HEK293 (cell line): Measurements from ENCODE around the gene SDC3.

Experiments used
- FEZF1 ChIP-seq: fragments of 450-650 bp; formaldehyde crosslinking; IDR thresholded peaks from 2 replicates; pipeline ENCODE4 v1.5.1; 2016; ENCODE audit warnings: missing biosample characterization, missing genetic modification characterization
- PATZ1 ChIP-seq: fragments of 450-650 bp; formaldehyde crosslinking; IDR thresholded peaks from 2 replicates; pipeline ENCODE4 v1.5.1; 2016; ENCODE audit warnings: missing biosample characterization, missing genetic modification characterization
- REPIN1 ChIP-seq: fragments of 450-650 bp; formaldehyde crosslinking; IDR thresholded peaks from 2 replicates; pipeline ENCODE4 v1.5.1; 2017; ENCODE audit warnings: missing biosample characterization, missing genetic modification characterization, low read depth
- SP2 ChIP-seq: fragments of 450-650 bp; formaldehyde crosslinking; IDR thresholded peaks from 2 replicates; pipeline ENCODE4 v1.5.1; 2016; ENCODE audit warnings: missing biosample characterization, missing genetic modification characterization
- TRIM28 ChIP-seq: IDR thresholded peaks from 2 replicates; pipeline ENCODE4 v1.6.1; 2011; ENCODE audit warnings: low read length, control low read depth, borderline replicate concordance
- TSHZ1 ChIP-seq: fragments of 450-650 bp; formaldehyde crosslinking; IDR thresholded peaks from 2 replicates; pipeline ENCODE4 v1.5.1; 2016; ENCODE audit warnings: missing biosample characterization, missing genetic modification characterization, borderline replicate concordance
- YY2 ChIP-seq: fragments of 450-650 bp; formaldehyde crosslinking; IDR thresholded peaks from 2 replicates; pipeline ENCODE4 v1.5.1; 2016; ENCODE audit warnings: missing biosample characterization, missing genetic modification characterization
- ZBTB1 ChIP-seq: fragments of 450-650 bp; formaldehyde crosslinking; IDR thresholded peaks from 2 replicates; pipeline ENCODE4 v1.5.1; 2016; ENCODE audit warnings: missing biosample characterization, missing genetic modification characterization
- ZBTB20 ChIP-seq: fragments of 450-650 bp; formaldehyde crosslinking; IDR thresholded peaks from 2 replicates; pipeline ENCODE4 v1.5.1; 2016; ENCODE audit warnings: missing biosample characterization, missing genetic modification characterization
- ZBTB8A ChIP-seq: fragments of 450-650 bp; formaldehyde crosslinking; IDR thresholded peaks from 2 replicates; pipeline ENCODE4 v1.5.1; 2016; ENCODE audit warnings: missing biosample characterization, missing genetic modification characterization
- ZNF112 ChIP-seq: fragments of 450-650 bp; formaldehyde crosslinking; IDR thresholded peaks from 2 replicates; pipeline ENCODE4 v1.5.0; 2017; ENCODE audit warnings: missing biosample characterization, missing genetic modification characterization
- ZNF114 ChIP-seq: fragments of 450-650 bp; formaldehyde crosslinking; IDR thresholded peaks from 2 replicates; pipeline ENCODE4 v1.5.0; 2017; ENCODE audit warnings: missing biosample characterization, missing genetic modification characterization
- ZNF146 ChIP-seq: fragments of 450-650 bp; formaldehyde crosslinking; IDR thresholded peaks from 2 replicates; pipeline ENCODE4 v1.5.1; 2016; ENCODE audit warnings: missing biosample characterization, missing genetic modification characterization
- ZNF169 ChIP-seq: fragments of 450-650 bp; formaldehyde crosslinking; IDR thresholded peaks from 2 replicates; pipeline ENCODE4 v1.5.1; 2016; ENCODE audit warnings: missing biosample characterization, missing genetic modification characterization
- ZNF19 ChIP-seq: fragments of 450-650 bp; formaldehyde crosslinking; IDR thresholded peaks from 2 replicates; pipeline ENCODE4; 2016; ENCODE audit warnings: missing biosample characterization, missing genetic modification characterization, low read depth
- ZNF202 ChIP-seq: fragments of 450-650 bp; formaldehyde crosslinking; IDR thresholded peaks from 2 replicates; pipeline ENCODE4 v1.5.1; 2016; ENCODE audit warnings: missing biosample characterization, missing genetic modification characterization, borderline replicate concordance
- ZNF24 ChIP-seq: fragments of 450-650 bp; formaldehyde crosslinking; IDR thresholded peaks from 2 replicates; pipeline ENCODE4 v1.5.1; 2016; ENCODE audit warnings: missing biosample characterization, missing genetic modification characterization
- ZNF302 ChIP-seq: fragments of 450-650 bp; formaldehyde crosslinking; IDR thresholded peaks from 2 replicates; pipeline ENCODE4 v1.5.1; 2016; ENCODE audit warnings: missing biosample characterization, missing genetic modification characterization, low read depth
- ZNF311 ChIP-seq: fragments of 450-650 bp; formaldehyde crosslinking; IDR thresholded peaks from 2 replicates; pipeline ENCODE4 v1.5.1; 2017; ENCODE audit warnings: missing biosample characterization, missing genetic modification characterization, borderline replicate concordance
- ZNF341 ChIP-seq: fragments of 450-650 bp; formaldehyde crosslinking; IDR thresholded peaks from 2 replicates; pipeline ENCODE4; 2016; ENCODE audit warnings: low read depth, missing biosample characterization, missing genetic modification characterization
- ZNF366 ChIP-seq: fragments of 450-650 bp; formaldehyde crosslinking; conservative IDR thresholded peaks from 2 replicates; pipeline ENCODE4 v1.5.1; 2016; ENCODE audit warnings: missing biosample characterization, missing genetic modification characterization
- ZNF391 ChIP-seq: fragments of 450-650 bp; formaldehyde crosslinking; IDR thresholded peaks from 2 replicates; pipeline ENCODE4 v1.5.1; 2016; ENCODE audit warnings: low read depth, missing biosample characterization, missing genetic modification characterization, borderline replicate concordance
- ZNF596 ChIP-seq: fragments of 450-650 bp; IDR thresholded peaks from 2 replicates; pipeline ENCODE4 v1.5.0; 2018; ENCODE audit warnings: missing biosample characterization, mild to moderate bottlenecking, missing genetic modification characterization, moderate library complexity
- ZNF610 ChIP-seq: fragments of 450-650 bp; formaldehyde crosslinking; IDR thresholded peaks from 2 replicates; pipeline ENCODE4 v1.5.1; 2016; ENCODE audit warnings: missing biosample characterization, missing genetic modification characterization, borderline replicate concordance
- ZNF701 ChIP-seq: fragments of 450-650 bp; formaldehyde crosslinking; IDR thresholded peaks from 2 replicates; pipeline ENCODE4 v1.5.1; 2016; ENCODE audit warnings: missing biosample characterization, missing genetic modification characterization
- ZNF707 ChIP-seq: fragments of 450-650 bp; formaldehyde crosslinking; IDR thresholded peaks from 2 replicates; pipeline ENCODE4 v1.5.1; 2016; ENCODE audit warnings: missing biosample characterization, missing genetic modification characterization
- ZSCAN30 ChIP-seq: fragments of 450-650 bp; IDR thresholded peaks from 2 replicates; pipeline ENCODE4 v1.5.1; 2018; ENCODE audit warnings: missing biosample characterization, mild to moderate bottlenecking, missing genetic modification characterization, moderate library complexity
- TF ChIP-seq, protein P1 (sequence below): fragments of 450-650 bp; formaldehyde crosslinking; IDR thresholded peaks from 2 replicates; pipeline ENCODE4 v1.5.1; 2016; ENCODE audit warnings: missing biosample characterization, missing genetic modification characterization
- TF ChIP-seq, protein P2 (sequence below): fragments of 450-650 bp; formaldehyde crosslinking; IDR thresholded peaks from 2 replicates; pipeline ENCODE4 v1.5.1; 2016; ENCODE audit warnings: missing biosample characterization, missing genetic modification characterization
- TF ChIP-seq, protein P3 (sequence below): fragments of 450-650 bp; formaldehyde crosslinking; IDR thresholded peaks from 2 replicates; pipeline ENCODE4 v1.5.1; 2017; ENCODE audit warnings: missing biosample characterization, mild to moderate bottlenecking, missing genetic modification characterization, moderate library complexity

Gene SDC3

DNA sequence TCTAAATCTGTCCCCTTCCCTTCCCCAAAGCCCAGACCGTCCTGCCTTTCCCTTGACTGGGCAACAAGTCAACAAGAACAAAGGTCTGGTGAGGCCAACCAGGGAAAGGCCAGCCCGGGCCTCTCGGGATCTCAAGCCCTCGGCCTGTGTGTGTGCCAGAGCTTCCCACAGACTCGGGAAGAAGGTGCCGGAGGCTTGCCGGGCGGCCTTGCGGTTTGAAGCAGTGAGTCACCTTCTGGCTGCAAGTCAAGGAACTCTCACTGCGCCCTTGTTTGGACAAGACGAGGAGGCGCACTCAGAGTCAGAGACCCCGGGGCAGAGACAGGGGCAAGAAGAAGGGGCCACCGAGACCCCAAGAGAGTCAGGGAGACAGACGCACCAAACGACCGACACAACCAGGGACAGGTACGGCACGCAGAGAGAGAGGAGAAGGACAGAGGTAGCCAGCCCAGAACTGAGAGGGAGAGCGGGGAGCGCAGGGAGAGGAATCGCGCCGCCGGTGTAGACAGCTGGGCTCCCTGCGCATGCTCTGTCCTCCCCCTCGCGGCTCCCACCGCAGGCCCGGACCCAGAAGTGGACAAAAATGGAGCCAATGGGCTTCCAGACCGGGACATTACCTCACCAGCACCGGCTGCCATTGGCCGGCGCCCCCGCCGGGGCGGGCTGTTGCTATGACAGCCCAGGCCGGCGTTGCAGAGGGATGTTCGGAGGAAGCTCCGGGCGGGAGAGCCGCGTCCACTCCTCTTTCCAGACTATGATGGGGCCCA is 84.4 kb downstream of the SDC3 start (continued):
- TF ChIP-seq PATZ1 (tag by site-specific recombination) (peak; percentile 97), ZNF341 (tag by site-specific recombination) (peak; percentile 82), ZNF302 (tag by site-specific recombination) (no peak), ZNF24 (peak; percentile 90), ZNF202 (tag by site-specific recombination) (no peak), ZSCAN30 (tag by site-specific recombination) (no peak; the same call in none of the 2 replicates), TRIM28 (0 out of 2 replicates have a peak, but pooled peaks have one; percentile 55), ZNF311 (tag by site-specific recombination) (no peak), SP2 (peak; percentile 91), ZNF610 (tag by site-specific recombination) (peak; percentile 84; the same call in 1 of the 2 replicates), ZNF146 (tag by site-specific recombination) (0 out of 2 replicates have a peak, but pooled peaks have one; percentile 2), ZNF391 (peak; percentile 45; the same call in 1 of the 2 replicates), ZBTB8A (peak; percentile 90), ZNF19 (tag by site-specific recombination) (no peak), ZNF114 (tag by site-specific recombination) (no peak), ZBTB1 (tag by site-specific recombination) (peak; percentile 45; the same call in 1 of the 2 replicates), ZNF169 (no peak), ZBTB20 (tag by site-specific recombination) (peak; percentile 58), ZNF701 (0 out of 2 replicates have a peak, but pooled peaks have one; percentile 38), ZNF596 (tag by site-specific recombination) (no peak), ZNF366 (peak; percentile 96), FEZF1 (tag by site-specific recombination) (peak; percentile 34; the same call in 1 of the 2 replicates), YY2 (no peak), ZNF707 (tag by site-specific recombination) (no peak), ZNF112 (tag by site-specific recombination) (no peak), REPIN1 (tag by site-specific recombination) (peak; percentile 25; the same call in 1 of the 2 replicates), TSHZ1 (tag by site-specific recombination) (peak; percentile 13; the same call in 1 of the 2 replicates)
- TF ChIP-seq, protein P1, sequence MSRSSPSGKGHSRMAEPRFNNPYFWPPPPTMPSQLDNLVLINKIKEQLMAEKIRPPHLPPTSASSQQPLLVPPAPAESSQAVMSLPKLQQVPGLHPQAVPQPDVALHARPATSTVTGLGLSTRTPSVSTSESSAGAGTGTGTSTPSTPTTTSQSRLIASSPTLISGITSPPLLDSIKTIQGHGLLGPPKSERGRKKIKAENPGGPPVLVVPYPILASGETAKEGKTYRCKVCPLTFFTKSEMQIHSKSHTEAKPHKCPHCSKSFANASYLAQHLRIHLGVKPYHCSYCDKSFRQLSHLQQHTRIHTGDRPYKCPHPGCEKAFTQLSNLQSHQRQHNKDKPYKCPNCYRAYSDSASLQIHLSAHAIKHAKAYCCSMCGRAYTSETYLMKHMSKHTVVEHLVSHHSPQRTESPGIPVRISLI (tag by site-specific recombination) = no peak
- TF ChIP-seq, protein P2, sequence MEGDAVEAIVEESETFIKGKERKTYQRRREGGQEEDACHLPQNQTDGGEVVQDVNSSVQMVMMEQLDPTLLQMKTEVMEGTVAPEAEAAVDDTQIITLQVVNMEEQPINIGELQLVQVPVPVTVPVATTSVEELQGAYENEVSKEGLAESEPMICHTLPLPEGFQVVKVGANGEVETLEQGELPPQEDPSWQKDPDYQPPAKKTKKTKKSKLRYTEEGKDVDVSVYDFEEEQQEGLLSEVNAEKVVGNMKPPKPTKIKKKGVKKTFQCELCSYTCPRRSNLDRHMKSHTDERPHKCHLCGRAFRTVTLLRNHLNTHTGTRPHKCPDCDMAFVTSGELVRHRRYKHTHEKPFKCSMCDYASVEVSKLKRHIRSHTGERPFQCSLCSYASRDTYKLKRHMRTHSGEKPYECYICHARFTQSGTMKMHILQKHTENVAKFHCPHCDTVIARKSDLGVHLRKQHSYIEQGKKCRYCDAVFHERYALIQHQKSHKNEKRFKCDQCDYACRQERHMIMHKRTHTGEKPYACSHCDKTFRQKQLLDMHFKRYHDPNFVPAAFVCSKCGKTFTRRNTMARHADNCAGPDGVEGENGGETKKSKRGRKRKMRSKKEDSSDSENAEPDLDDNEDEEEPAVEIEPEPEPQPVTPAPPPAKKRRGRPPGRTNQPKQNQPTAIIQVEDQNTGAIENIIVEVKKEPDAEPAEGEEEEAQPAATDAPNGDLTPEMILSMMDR (tag by site-specific recombination) = peak; percentile 79
- TF ChIP-seq, protein P3, sequence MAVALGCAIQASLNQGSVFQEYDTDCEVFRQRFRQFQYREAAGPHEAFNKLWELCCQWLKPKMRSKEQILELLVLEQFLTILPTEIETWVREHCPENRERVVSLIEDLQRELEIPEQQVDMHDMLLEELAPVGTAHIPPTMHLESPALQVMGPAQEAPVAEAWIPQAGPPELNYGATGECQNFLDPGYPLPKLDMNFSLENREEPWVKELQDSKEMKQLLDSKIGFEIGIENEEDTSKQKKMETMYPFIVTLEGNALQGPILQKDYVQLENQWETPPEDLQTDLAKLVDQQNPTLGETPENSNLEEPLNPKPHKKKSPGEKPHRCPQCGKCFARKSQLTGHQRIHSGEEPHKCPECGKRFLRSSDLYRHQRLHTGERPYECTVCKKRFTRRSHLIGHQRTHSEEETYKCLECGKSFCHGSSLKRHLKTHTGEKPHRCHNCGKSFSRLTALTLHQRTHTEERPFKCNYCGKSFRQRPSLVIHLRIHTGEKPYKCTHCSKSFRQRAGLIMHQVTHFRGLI (tag by site-specific recombination) = peak; percentile 99
